Stimulated activated CD8-positive, alpha-beta memory T cell treated with anti-CD3 and anti-CD28 coated beads, Interleukin-7, amount 100 ng/mL, for 24 hours (primary cell): ENCODE results near the gene PLA1A.
"Not testable (repeated sequence)": the region's sequence is repeated elsewhere in the genome, so short reads cannot be mapped to it uniquely, and the experiment has no call there.

Experiments used
- DNase-seq: peaks from one replicate; pipeline ENCODE4 v3.0.0-alpha.2; 2020; ENCODE audit warnings: low read depth

The PLA1A gene

DNA sequence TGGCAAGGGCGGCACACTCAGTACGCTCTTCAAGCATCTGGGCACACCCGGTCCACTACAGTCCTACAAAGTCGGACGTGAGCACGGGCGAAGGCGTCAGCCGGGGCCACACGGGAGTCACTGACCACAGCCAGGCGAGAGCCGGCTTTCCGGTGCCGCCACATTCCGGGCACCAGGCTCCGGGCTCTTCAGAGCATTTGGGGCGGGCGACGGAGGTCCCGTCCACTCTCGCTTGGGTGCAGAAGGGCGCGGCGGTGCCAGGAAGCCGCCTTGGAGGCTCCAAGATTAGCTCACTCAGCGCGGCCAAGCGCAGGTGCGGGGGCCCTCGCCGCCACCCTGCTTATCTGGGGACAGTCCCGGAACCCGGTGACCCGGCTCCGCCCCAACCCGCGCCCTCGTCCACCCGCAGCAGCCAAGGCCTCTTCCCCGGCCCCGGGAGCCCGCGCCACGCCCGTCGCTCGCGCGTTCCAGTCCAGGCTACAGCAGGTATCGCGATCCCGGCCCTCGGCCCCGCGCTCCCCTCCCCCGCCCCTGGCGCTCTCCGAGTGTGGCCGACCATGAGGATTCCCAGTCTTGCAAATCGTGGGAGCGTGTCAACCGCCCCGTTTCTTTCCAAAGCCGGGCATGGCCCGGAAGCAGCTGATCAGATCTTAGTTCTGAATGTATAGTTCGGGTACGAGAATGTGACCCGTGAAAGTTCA lies 18.2 kb upstream of the PLA1A start, which contains the start of gene ADPRH:
Gene ADPRH (plus strand): TSS at position 127 of the 701 bp plus-strand sequence. CDS start 2,678 bp downstream, outside the sequence.
- no peak for DNase-seq

DNA sequence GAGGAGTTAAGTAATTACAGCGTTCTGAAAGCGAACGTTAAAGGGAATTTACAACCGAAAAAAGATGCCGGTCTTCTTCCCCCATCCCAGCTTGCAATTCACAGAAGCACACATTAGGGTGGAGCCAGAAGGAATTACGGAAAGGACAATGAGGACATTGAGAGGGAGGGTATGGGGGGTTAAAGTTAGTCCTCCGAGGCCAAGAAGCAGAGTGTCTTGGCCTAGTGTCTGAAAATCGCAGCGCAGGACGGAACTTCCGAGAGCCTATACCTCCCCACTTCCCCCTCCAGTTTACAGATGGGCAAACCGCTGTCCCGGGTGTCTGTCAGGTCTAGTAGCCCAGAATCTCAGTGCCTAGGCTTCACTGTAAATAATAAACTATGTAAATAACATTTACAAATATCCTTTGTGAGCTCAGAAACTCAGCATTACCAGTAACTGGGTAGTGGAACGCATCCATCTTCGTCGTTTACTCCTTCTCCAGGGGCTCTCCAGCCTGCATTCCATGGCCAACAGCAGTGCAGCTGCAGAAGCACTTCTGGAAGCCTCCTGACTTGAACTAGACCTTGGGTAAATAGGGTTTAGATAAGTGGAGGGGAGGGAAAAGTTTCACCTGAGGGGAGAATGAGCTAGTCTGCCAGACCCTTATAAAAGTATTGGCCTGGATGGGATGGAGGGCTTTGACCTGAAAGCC lies 17.5 kb upstream of the PLA1A start:
- DNase-seq: no peak

GRCh38 chr3:119582178-119582577 lies 15.5 kb upstream of the PLA1A start:
- DNase-seq: no peak

DNA sequence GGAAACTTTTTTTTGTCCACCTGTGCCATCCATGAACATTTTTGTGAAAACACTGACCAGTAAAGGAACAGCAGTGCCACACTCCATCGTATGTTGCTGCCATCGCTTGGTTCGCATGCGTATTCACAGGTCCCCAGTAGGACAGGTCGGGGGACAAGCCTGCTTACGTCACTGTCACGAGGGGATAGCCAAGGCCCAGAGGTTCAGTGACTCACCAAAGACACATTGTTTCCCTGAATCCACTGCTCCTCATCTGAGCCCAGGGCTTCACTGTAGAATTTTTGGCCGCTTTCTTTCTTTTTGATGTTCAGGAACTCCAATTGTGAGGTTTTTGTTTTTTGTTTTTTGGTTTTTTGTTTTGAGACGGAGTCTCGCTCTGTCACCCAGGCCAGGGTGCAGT lies 12.5 kb upstream of the PLA1A start:
- no peak for DNase-seq

DNA sequence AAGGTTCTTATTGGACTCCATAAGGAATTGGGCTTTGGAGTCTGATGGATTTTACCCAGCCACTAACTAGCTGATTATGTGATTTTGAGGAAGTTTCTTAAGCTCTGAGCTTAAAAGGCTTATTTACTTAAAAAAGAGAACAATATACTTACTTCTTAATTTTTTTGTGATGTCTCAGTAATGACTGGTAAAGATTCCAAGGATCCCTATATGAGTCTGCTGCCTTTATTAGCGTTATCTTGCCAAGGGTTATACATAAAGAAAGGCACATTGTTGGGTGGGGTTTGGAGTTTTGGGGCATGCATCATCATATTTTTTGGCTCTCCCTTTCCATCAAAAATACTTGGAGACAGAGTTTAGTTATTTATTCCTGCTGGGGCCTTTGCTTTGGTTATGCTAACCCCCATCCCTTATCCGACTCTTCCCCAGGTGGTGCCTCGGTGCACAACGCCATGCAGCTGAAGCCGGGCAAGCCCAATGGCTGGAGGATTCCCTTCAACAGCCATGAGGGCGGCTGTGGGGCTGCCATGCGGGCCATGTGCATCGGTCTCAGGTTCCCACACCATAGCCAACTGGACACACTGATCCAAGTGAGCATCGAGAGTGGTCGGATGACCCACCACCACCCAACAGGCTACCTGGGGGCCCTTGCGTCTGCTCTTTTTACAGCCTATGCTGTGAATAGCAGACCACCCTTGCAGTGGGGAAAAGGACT lies 11.7 kb upstream of the PLA1A start:
- no peak for DNase-seq

GRCh38 chr3:119586733-119587172 lies 10.9 kb upstream of the PLA1A start:
- no peak for DNase-seq

DNA sequence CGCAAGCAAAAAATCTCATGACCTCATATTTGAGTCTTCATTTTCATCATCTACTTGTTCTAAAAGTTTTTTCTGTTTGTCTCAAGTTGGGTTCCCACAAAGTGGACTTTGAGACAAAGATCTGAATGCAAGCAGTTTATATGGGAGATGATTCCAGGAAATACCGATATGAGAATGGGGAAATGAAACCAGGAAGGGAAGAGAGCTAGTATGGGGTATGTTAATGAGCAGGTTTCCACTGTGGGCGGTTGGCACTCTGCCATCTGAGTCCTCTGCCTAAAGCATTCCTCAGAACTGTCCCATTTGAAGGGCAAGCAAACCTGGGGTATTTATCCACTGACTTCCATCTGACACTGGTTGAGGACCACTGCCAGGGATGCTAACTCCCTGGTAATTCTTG lies 9.6 kb upstream of the PLA1A start:
- no peak for DNase-seq

- no peak for DNase-seq
Observed at GRCh38 chr3:119589102-119589773, 8.4 kb upstream of the PLA1A start.

DNA sequence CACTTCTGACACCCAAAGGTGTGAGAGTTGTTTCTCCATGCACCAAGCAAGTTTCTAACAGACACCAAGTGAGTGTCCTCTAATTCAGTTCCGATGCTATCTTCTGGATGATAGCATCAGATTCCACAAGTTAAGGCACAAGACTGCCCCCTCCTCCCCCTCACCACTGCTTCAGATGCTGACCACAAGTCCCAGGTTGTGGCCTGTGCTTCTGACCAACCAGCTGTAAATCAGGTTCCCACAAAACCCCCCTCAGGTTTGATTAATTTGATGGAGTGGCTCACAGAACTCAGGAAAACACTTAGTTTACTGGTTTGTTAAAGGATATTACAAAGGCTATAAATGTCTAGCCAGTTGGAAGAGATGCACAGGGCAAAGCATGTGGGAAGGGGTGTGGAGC lies 7.0 kb upstream of the PLA1A start:
- no peak for DNase-seq

DNA sequence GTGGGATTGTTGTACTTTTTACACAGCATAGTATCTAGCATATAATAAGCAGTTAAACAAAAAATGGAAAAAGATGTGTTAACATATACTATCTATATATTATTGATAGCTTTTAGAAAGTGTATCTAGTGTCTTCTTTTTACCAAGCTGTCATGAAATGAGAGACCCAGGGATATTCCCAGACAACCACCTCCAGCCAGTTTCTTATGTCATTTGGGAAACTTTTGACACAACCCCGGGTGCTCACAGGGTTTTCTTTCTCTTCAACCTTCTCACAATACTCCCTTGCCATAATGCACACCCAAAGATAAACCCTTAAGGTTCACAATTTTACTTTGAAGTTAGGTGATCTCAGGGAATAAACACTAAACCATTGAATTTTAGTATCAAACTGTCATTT lies 4.8 kb upstream of the PLA1A start:
- no peak for DNase-seq

DNA sequence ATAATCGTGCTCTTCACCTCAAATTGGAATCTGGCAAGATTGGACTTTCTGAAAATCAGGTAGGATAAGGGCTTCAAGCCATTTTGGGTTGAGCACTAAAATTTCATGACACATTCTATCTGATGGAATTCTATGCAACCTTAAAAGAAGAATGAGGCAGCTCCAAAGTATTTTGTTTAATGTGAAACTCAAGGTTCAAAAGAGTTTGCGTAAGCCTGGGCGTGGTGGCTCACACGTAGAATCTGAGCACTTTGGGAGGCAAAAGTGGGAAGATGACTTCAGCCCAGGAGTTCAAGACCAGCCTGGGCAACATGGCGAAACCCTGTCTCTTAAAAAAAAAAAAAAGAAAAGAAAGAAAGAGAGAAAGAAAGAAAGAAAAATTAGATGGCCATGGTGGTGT lies 3.6 kb upstream of the PLA1A start:
- no peak for DNase-seq

- DNase-seq: not testable (repeated sequence)
Observed at GRCh38 chr3:119594929-119595328, 2.8 kb upstream of the PLA1A start.

DNA sequence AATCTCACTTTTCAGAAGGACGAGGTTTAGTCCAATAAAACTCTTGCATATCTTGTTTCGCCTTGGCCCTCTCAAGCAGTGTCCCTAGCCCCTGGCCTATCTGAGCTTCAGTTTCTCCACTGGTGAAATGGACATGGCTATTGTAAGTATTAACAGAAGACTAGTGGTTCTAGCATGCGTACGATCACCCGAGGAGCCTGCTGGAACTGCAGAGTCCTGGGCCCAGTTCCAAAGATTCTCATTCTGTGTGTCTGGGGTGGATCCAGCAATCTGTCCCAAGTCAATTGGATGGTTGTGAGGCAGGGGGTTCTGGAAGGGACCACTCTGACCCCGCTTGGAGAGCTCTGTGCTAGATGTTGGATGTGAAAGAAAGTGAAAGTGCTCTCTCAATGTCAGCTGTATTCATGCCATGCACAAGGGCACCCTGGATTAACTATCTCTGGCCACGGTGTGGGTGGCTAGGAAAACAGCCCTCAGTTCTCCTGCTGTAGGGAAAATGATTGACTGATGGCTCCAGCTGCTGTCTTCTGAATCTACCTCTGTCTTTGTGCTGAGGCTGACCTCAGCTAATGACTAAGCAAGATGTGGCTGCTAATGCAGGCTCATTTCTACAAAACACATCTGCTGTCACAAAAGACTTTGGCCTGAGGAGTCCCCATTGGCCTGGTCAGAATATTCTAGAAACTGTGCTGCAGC lies 1.9 kb upstream of the PLA1A start:
- DNase-seq: no peak

DNA sequence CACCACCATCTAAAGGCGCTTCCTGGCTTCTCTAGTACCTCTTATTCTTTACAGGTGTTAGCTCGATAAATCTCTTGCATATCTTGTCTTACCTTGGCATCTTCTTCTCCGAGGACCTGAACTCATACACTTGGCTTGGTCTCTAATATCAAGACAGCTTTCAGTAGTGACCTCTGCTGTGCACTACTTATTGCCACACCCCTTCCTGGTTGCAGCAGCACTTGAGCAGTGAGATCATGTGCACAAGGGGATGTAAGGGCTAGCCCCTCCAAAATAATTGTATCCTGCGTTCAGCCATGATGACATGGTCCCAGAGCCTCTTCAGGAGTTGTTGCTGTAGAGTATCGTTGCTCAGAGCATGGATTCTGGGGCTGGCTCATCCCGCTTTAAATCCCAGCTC lies 1.3 kb upstream of the PLA1A start:
- DNase-seq: no peak

DNA sequence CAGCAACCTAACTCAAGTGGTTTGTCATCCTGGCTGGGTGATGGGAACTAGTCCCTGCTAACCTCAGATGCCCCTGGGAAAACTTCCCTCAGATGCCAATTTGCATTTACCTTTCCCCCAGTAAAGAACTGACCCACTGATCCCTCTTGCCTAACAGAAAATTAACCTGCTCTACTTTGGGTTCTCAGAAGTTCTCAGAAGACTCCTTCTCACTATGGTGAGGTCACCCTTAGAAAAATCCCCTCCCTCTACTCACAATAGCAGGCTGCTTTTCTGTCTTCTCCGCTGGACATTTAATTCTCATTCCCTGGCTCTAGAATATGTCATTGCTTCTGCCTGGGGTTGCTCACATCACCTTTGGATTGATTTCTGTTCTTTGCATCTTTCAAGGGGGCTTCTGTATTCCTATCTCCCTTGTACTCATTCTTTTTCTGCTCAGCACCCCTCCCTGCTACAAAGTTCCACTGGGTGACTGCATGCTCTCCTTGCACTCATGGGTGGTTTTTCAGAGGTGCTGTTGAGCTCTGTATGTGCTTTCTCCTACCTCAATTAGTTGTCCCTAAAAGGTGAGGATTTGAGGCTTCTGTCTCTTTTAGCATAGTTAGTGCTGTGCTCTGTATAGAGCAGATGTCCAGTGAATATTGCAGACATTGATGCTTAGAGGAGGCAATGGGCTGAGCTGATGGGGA lies 869 bp downstream of the PLA1A start:
- DNase-seq: no peak

DNA sequence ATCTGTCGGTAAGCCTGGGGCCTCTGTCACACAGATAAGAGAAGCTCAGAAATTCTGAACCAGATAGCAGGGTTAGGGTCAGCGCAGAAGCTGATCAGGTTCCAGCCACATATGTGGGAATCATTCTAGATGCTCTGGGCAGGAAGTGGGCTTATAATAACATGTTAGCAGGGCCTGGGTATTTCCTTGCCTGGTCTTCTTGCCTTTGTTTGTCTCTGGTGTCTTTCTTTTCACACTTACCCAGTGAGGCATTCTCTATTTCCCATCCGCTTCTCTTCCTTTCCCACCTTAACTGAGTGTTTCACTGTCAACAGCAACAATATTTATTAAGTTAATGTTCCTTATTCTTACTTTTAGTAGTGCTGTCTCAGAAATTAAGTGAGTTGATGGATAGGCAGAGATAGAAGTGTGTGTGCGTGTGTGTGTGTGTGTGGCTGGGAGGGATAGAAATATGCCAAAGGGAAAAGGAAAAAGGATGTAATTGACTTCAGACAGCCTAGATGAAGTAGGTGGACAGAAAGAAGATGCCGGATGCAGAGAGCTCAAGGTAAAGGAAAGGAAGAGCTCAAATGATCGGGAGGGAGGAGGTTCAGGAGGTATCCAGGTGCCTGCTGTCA lies 2.0 kb downstream of the PLA1A start:
- no peak for DNase-seq

GRCh38 chr3:119600732-119601131 lies 3.0 kb downstream of the PLA1A start:
- DNase-seq: no peak

DNA sequence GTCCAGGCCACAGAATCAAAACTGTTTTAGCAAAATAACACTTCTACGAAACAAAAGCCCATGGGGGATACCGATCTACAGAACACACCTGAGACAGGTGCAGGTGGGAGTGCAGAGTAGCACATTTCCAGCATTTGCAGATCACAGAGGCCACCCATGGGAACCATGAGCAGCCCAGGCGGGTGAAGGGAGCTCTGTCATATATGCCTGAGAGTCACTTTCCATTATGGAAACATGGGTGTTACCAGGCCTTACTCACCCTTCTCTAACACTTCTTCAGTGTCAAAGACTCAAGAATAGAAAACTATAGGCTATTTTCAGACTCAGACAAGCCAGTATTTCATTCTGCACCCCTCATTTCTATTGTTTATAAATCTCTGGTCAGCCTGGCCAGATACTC lies 3.5 kb downstream of the PLA1A start:
- no peak for DNase-seq

DNA sequence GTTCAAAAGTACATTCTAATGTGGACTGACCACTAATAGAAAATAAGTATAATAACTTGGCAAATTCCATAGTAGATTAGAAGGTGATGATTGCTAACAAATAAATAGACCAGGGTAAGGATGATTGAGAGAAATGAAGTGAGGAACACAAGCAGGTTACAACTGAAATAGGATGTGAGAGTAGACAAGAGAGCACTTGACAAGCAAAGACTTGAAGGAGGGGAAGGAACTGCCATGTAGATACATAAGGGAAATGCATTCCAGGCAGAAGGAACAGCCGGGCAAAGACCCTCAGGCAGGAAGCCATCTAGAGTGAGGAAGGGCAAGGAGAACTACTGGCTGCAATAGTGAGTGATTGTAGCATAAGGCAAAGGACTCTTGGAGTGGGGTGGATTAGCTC lies 5.0 kb downstream of the PLA1A start:
- DNase-seq: no peak

DNA sequence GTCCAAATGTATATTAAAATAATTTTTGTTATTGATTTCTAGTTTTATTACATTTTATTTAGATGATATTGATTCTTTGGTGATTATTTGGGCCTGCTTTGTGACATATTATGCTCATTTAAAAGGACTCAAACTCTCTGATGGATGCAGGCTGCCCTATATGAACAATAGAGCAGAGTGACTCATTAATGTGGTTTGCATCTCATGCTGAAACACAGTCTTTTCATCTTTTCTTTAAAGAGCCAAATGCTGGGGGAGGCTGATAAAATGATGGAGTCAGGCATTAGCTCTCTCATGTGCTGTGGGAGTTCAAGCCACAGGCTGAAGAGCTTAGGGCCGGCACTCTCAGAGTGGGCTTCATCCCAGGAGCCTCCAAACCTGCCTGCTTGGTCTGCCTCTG lies 7.2 kb downstream of the PLA1A start:
- no peak for DNase-seq
